ENCODE measurements around the gene ZNF394.

ZNF394 gene

DNA sequence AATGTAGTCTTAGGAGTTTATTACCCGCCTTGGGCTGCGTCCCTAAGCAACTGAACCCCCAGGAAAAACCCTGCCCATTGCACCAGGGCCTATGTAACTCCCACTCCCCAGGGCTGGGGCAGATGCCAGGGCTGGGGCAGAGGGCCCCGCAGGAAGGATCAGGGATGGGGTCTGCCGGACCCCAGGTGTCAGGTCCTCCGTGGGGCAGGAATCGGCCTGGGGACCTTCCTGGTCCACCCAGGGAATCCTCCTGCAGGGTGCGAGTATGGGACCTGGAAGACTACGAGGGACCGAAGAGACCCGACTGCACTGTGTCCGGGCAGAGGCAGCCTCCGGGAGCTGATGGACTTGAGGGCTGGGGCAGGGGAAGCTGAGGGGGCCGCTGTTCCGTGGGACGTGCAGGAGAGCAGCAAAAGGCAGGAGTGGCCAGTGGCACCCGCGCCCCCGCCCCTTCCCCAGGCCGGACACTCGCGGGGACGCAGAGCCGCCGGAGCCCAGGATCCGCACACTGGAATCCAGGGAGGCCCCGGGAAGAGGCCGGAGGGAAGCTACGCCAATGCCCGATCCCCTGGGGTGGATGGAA lies 31.7 kb downstream of the ZNF394 start:
- Histone ChIP-seq H3K4me3 (ENCODE audit: low read depth, low read length) (no peak overlapping the region), H3K4me1 (ENCODE audit: control insufficient read depth, insufficient read depth, low read length, unreplicated experiment) (no peaks in the 10 kb centered on the region), H3K27ac (ENCODE audit: low read depth, low read length) (no peak overlapping the region), H3K79me2 (ENCODE audit: control insufficient read depth, insufficient read depth, low read length, unreplicated experiment) (peaks cover 36% of the 10 kb centered on the region), H3K27me3 (ENCODE audit: insufficient read depth, low read length) (no peaks in the 10 kb centered on the region), H3K36me3 (ENCODE audit: insufficient read depth, low read length) (peaks cover 5% of the 10 kb centered on the region; the same call in 1 of the 2 replicates), H2AFZ (ENCODE audit: low read length, unreplicated experiment) (no peak overlapping the region)

DNA sequence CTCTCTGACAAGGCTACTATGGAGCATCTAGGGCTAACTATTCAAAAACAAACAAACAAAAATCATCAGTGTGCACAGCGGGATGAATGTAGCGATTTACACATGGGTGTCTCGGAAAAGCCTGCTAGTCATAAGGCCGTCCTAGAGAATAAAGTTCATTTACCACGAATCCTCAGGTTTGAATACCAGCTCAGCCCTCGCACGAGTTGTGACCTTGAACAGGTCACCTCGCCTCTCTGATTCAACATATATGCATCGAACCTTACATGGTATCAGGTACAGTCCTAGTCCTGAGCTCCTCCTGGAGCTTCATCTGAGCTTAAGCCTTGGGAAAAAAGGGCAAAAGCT lies 34.7 kb downstream of the ZNF394 start:
- Histone ChIP-seq H2AFZ (ENCODE audit: low read length, unreplicated experiment) (peak overlapping the region; percentile 89), H3K79me2 (ENCODE audit: control insufficient read depth, insufficient read depth, low read length, unreplicated experiment) (peaks cover 57% of the 10 kb centered on the region), H3K36me3 (ENCODE audit: insufficient read depth, low read length) (peaks cover 9% of the 10 kb centered on the region), H3K27ac (ENCODE audit: low read depth, low read length) (peak overlapping the region; percentile 54; the same call in 1 of the 2 replicates), H3K27me3 (ENCODE audit: insufficient read depth, low read length) (no peaks in the 10 kb centered on the region), H3K4me3 (ENCODE audit: low read depth, low read length) (peak overlapping the region; percentile 98), H3K4me1 (ENCODE audit: control insufficient read depth, insufficient read depth, low read length, unreplicated experiment) (no peaks in the 10 kb centered on the region)

DNA sequence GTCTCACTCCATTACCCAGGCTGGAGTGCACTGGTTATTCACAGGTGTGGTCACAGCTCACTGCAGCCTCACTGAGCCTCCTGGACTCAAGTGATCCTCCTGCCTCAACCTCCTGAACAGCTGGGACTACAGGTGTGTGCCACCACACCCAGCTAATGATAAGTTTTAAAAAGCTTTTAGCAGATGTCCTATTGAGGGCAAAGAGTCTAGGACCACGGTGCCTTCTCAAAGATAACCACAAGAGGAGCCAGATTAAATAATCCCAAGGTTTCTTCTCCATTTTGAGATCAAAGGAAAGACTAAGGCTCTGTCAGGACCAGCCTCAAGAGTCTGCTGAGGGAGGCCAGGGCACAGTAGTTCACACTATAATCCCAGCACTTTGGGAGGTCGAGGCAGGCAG lies 38.9 kb downstream of the ZNF394 start:
- Histone ChIP-seq H3K4me3 (ENCODE audit: low read depth, low read length) (no peak overlapping the region), H3K27ac (ENCODE audit: low read depth, low read length) (no peak overlapping the region), H3K79me2 (ENCODE audit: control insufficient read depth, insufficient read depth, low read length, unreplicated experiment) (peaks cover 69% of the 10 kb centered on the region), H3K4me1 (ENCODE audit: control insufficient read depth, insufficient read depth, low read length, unreplicated experiment) (no peaks in the 10 kb centered on the region), H3K36me3 (ENCODE audit: insufficient read depth, low read length) (peaks cover 9% of the 10 kb centered on the region), H2AFZ (ENCODE audit: low read length, unreplicated experiment) (no peak overlapping the region), H3K27me3 (ENCODE audit: insufficient read depth, low read length) (no peaks in the 10 kb centered on the region)

DNA sequence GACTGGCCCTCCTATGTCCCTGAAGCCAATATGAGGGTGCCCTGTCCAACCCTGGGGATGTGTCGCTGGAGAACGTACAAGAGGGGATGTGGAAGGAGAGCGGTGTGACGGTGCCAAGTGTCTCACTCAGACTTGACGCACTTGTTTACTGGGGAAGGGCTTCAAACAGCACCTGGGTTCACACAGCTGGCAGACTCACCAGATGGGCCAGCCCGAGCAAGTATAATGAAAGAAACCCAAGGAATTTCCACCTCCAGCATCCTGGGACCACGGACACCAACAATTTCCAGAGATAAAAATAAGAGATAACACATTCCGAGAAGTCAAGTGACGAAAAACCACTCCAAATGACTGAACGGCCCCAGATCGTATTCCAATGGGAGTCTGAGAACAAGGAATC lies 39.4 kb downstream of the ZNF394 start:
- H3K79me2 ChIP-seq (ENCODE audit: control insufficient read depth, insufficient read depth, low read length, unreplicated experiment), result peaks cover 64% of the 10 kb centered on the region
- H3K27ac ChIP-seq (ENCODE audit: low read depth, low read length), result no peak overlapping the region
- peaks cover 9% of the 10 kb centered on the region for H3K36me3 ChIP-seq (ENCODE audit: insufficient read depth, low read length)

DNA sequence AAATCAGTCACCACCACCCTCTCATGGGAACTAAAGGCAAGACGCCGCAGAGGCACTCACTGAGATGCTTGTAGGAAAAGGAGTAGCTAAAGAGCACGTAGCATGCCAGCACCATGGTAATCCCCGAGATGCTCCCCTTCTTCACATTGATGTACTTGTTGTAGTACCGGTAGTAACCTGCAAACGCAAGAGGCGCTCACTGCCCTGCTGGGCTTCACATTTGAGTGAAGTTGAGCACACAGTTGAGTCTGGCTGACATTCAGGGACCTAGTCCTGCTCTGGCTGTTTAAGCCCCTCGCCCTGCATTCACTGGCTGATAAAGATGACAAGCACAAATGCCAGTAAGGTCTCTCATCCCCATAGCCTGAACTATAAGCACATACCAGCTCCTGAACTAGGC lies 41.0 kb downstream of the ZNF394 start:
- H3K4me1 ChIP-seq (ENCODE audit: control insufficient read depth, insufficient read depth, low read length, unreplicated experiment), result no peaks in the 10 kb centered on the region
- H3K36me3 ChIP-seq (ENCODE audit: insufficient read depth, low read length), result peaks cover 13% of the 10 kb centered on the region
- peaks cover 48% of the 10 kb centered on the region for H3K79me2 ChIP-seq (ENCODE audit: control insufficient read depth, insufficient read depth, low read length, unreplicated experiment)
- H3K27ac ChIP-seq (ENCODE audit: low read depth, low read length), result no peak overlapping the region
- no peak overlapping the region for H3K4me3 ChIP-seq (ENCODE audit: low read depth, low read length)
- H3K27me3 ChIP-seq (ENCODE audit: insufficient read depth, low read length), result no peaks in the 10 kb centered on the region
- no peak overlapping the region for H2AFZ ChIP-seq (ENCODE audit: low read length, unreplicated experiment)

More for the DNA sequence above, 39.4 kb downstream of the ZNF394 start:
- H3K4me1 ChIP-seq (ENCODE audit: control insufficient read depth, insufficient read depth, low read length, unreplicated experiment), result no peaks in the 10 kb centered on the region
- no peaks in the 10 kb centered on the region for H3K27me3 ChIP-seq (ENCODE audit: insufficient read depth, low read length)
- H3K4me3 ChIP-seq (ENCODE audit: low read depth, low read length), result no peak overlapping the region
- no peak overlapping the region for H2AFZ ChIP-seq (ENCODE audit: low read length, unreplicated experiment)

DNA sequence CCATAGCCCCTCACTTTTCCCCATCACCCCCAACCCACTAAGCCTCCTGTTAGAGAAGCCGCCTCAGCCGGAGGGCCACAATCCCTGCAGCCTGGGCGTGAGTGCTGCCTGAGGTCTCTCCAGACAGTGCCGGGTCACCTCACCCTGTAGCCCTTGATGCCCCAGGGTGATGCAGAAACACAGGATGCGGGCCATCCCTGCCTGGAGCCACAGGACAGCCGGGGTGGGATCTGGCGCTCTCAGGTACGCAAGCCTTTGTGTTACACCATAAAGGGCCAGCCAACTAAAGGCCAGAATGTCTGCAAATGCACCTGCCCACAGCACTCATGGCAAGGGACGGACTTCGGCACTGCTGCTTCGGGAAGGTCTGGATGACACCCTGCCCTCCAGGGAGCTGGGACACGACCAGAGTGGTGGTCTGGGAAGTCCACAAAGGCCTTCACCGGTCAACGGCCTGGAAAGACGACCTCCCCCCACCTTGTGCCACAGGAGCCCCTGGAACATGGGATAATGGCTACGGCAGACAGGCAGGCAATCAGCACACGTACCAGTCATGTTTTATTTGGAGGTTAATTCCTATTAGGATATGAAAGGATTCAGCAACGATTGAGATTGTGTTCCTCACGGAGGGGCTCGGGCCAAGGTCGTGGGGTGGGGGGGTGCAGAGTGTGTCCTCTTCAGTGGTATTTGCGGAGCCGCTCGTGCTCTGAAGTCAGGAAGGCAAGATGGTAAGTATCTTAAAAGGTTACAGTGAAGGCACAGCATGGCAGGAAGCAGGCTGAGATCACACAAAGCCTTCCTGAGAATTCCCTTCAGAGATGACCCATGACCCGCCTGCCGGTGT lies 42.2 kb downstream of the ZNF394 start:
- Histone ChIP-seq H3K27ac (ENCODE audit: low read depth, low read length) (no peak overlapping the region), H3K36me3 (ENCODE audit: insufficient read depth, low read length) (peaks cover 10% of the 10 kb centered on the region), H3K4me3 (ENCODE audit: low read depth, low read length) (no peak overlapping the region), H2AFZ (ENCODE audit: low read length, unreplicated experiment) (no peak overlapping the region), H3K79me2 (ENCODE audit: control insufficient read depth, insufficient read depth, low read length, unreplicated experiment) (peaks cover 36% of the 10 kb centered on the region), H3K27me3 (ENCODE audit: insufficient read depth, low read length) (no peaks in the 10 kb centered on the region), H3K4me1 (ENCODE audit: control insufficient read depth, insufficient read depth, low read length, unreplicated experiment) (no peaks in the 10 kb centered on the region)

DNA sequence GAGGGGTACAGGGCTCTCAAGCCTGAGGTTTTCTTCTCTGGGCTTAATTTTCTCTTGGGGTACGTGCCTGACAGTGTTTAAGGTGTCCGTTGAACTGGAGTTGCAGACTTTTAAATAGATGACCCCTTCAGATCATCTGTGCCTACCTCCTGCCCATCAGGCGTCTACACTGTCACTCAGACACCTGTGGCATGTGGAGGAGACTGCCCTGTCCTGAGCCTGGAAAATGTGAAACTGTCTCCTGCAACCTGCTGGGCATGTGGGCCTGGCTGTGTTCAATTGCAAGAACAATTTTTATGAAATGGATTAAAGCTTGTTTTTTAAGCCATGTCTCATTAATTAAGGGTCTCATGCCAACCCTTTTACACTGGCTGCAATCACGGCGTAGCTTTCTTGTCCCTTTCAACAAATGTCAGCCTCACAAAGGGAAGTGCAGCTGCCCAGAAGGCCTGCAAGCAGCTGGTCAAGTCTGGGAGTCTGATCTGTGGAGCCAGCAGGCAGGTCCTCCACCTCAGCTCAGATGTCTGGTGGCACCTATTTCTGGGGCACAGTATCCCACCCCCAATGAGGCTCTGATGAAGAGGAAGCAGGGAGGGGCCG lies 42.9 kb downstream of the ZNF394 start:
- no peak overlapping the region for H2AFZ ChIP-seq (ENCODE audit: low read length, unreplicated experiment)
- H3K36me3 ChIP-seq (ENCODE audit: insufficient read depth, low read length), result peaks cover 10% of the 10 kb centered on the region
- H3K4me1 ChIP-seq (ENCODE audit: control insufficient read depth, insufficient read depth, low read length, unreplicated experiment), result no peaks in the 10 kb centered on the region
- H3K4me3 ChIP-seq (ENCODE audit: low read depth, low read length), result no peak overlapping the region
- no peaks in the 10 kb centered on the region for H3K27me3 ChIP-seq (ENCODE audit: insufficient read depth, low read length)
- no peak overlapping the region for H3K27ac ChIP-seq (ENCODE audit: low read depth, low read length)
- H3K79me2 ChIP-seq (ENCODE audit: control insufficient read depth, insufficient read depth, low read length, unreplicated experiment), result peaks cover 30% of the 10 kb centered on the region

DNA sequence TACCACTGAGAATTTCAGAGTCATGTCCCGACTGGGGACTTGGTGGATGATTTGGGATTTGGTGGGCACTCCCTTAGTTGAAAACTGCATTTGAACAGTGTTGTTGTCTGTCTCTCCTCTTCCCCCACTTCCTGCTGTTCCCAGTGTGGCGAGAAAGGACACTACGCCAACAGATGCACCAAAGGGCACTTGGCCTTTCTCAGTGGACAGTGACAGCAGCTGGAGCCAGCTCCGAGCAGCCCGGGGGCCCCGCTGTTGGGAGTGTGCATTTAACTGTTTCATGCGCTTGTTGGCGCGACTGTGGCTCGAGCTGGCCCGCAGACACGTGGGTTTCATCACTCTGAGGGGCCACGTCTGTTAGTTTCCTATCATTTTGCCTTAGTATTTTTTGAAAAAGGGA lies 43.8 kb downstream of the ZNF394 start:
- no peaks in the 10 kb centered on the region for H3K27me3 ChIP-seq (ENCODE audit: insufficient read depth, low read length)
- no peak overlapping the region for H3K27ac ChIP-seq (ENCODE audit: low read depth, low read length)
- peaks cover 22% of the 10 kb centered on the region for H3K79me2 ChIP-seq (ENCODE audit: control insufficient read depth, insufficient read depth, low read length, unreplicated experiment)
- H2AFZ ChIP-seq (ENCODE audit: low read length, unreplicated experiment), result no peak overlapping the region
- H3K4me1 ChIP-seq (ENCODE audit: control insufficient read depth, insufficient read depth, low read length, unreplicated experiment), result no peaks in the 10 kb centered on the region
- peaks cover 10% of the 10 kb centered on the region for H3K36me3 ChIP-seq (ENCODE audit: insufficient read depth, low read length)
- H3K4me3 ChIP-seq (ENCODE audit: low read depth, low read length), result no peak overlapping the region

DNA sequence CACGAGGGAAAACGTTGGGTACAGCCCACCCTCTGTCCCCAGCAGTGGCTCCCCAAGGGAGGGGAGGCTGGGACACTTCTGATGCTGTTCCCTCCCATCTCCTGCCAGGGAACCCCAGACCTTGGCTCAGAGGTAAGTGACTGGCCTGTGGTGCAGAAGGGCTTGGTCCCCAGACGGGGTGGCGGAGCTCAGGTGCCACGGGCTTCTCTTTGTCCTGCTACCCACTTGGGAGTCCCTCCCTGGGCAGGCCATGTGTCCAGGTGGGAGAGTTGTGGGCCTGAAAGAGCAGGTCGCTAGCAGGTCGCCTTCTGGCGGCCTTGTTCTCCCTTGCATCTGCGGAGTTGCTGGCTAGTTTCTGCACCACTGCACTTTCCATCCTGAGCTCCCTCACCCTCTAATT lies 44.2 kb downstream of the ZNF394 start:
- Histone ChIP-seq H3K27ac (ENCODE audit: low read depth, low read length) (no peak overlapping the region), H2AFZ (ENCODE audit: low read length, unreplicated experiment) (no peak overlapping the region), H3K27me3 (ENCODE audit: insufficient read depth, low read length) (no peaks in the 10 kb centered on the region), H3K36me3 (ENCODE audit: insufficient read depth, low read length) (peaks cover 10% of the 10 kb centered on the region), H3K4me1 (ENCODE audit: control insufficient read depth, insufficient read depth, low read length, unreplicated experiment) (no peaks in the 10 kb centered on the region), H3K4me3 (ENCODE audit: low read depth, low read length) (no peak overlapping the region), H3K79me2 (ENCODE audit: control insufficient read depth, insufficient read depth, low read length, unreplicated experiment) (peaks cover 18% of the 10 kb centered on the region)

DNA sequence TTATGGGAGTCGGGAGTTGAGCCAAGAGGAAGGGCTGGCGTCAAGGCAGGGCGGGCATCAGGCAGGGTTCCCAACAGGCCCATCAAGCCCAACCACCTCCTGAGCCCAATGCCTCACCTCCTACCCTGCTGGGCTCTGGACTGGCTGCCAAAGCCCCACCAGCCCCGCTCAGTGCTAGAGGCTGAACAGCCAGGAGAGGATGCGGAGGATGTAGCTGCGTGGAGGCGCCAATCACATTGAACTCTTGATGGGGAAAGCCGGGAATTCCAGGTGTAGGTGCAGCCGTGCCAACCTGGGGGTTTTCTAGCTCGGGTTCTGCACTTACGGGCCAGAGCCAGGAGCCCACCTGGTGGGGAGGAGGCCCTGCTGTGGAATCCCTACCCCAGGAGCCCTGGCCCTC lies 47.0 kb downstream of the ZNF394 start:
- Histone ChIP-seq H3K4me3 (ENCODE audit: low read depth, low read length) (no peak overlapping the region), H2AFZ (ENCODE audit: low read length, unreplicated experiment) (no peak overlapping the region), H3K36me3 (ENCODE audit: insufficient read depth, low read length) (peaks cover 20% of the 10 kb centered on the region; the same call in 1 of the 2 replicates), H3K79me2 (ENCODE audit: control insufficient read depth, insufficient read depth, low read length, unreplicated experiment) (no peaks in the 10 kb centered on the region), H3K27me3 (ENCODE audit: insufficient read depth, low read length) (no peaks in the 10 kb centered on the region), H3K27ac (ENCODE audit: low read depth, low read length) (no peak overlapping the region), H3K4me1 (ENCODE audit: control insufficient read depth, insufficient read depth, low read length, unreplicated experiment) (no peaks in the 10 kb centered on the region)

DNA sequence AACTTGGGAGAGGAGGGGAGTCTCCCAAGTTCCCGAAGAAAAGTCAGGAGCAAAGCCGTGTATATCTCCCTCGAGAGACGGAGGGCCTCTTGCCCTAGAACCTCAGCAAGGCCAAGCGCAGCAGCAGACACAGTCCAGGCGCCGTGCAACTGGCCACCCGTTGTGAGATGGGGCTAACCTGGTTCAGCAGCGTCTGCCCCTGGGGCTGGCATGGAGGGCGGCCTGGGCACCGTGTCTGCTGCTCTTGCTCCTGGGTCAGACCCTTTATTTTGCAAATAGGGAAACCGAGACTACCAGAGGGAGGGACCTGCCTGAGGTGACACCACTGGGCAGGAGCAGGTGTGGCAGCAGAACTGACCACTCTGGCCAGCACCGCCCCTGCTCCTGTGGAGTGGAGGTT lies 47.5 kb downstream of the ZNF394 start:
- Histone ChIP-seq H3K36me3 (ENCODE audit: insufficient read depth, low read length) (peaks cover 20% of the 10 kb centered on the region; the same call in 1 of the 2 replicates), H3K27ac (ENCODE audit: low read depth, low read length) (no peak overlapping the region), H3K4me1 (ENCODE audit: control insufficient read depth, insufficient read depth, low read length, unreplicated experiment) (no peaks in the 10 kb centered on the region), H3K27me3 (ENCODE audit: insufficient read depth, low read length) (no peaks in the 10 kb centered on the region), H2AFZ (ENCODE audit: low read length, unreplicated experiment) (no peak overlapping the region), H3K79me2 (ENCODE audit: control insufficient read depth, insufficient read depth, low read length, unreplicated experiment) (no peaks in the 10 kb centered on the region), H3K4me3 (ENCODE audit: low read depth, low read length) (no peak overlapping the region)
